ENCODE data around the gene USP36. TPM values are rescaled to one million over a fixed set of nuclear protein-coding genes. Genes with fewer than 3 reads are reported as not detected.

USP36 gene
- total and polyA plus RNA-seq, 2 donors, result 10.1 to 32.5 TPM

- DNase-seq (ENCODE audit: low read depth in 6 of 9, low spot score in 9 of 9), result no peak
- Histone ChIP-seq H3K4me3 (ENCODE audit: low read length in 2 of 2) (no peak overlapping the region), H3K36me3 (ENCODE audit: control insufficient read depth in 2 of 2, insufficient read depth in 2 of 2, low read length in 1 of 2) (peaks cover 51 to 57% of the 10 kb centered on the region in 2 donors), H3K4me1 (ENCODE audit: control insufficient read depth in 2 of 2, insufficient read depth in 2 of 2, low read length in 2 of 2) (peaks cover 5 to 18% of the 10 kb centered on the region in 2 donors), H3K27me3 (ENCODE audit: control insufficient read depth in 2 of 2, insufficient read depth in 1 of 2, low read length in 1 of 2) (no peaks in the 10 kb centered on the region), H3K27ac (ENCODE audit: low read depth in 1 of 2, low read length in 1 of 2) (no peak overlapping the region), H3K9me3 (ENCODE audit: control insufficient read depth in 2 of 2, insufficient read depth in 1 of 2, low read length in 1 of 2) (no peaks in the 10 kb centered on the region)
- 95% methylated on average over 5 of the region's 5 CpGs for WGBS
Observed at GRCh38 chr17:78836420-78837021, 4.1 kb downstream of the USP36 start.

GRCh38 chr17:78834571-78834970 lies 6.0 kb downstream of the USP36 start:
- DNase-seq (ENCODE audit: low read depth in 6 of 9, low spot score in 9 of 9), result no peak
- 98% methylated on average over 8 of the region's 8 CpGs for WGBS
- Histone ChIP-seq H3K36me3 (ENCODE audit: control insufficient read depth in 2 of 2, insufficient read depth in 2 of 2, low read length in 1 of 2) (peaks cover 67 to 73% of the 10 kb centered on the region in 2 donors), H3K4me3 (ENCODE audit: low read length in 2 of 2) (no peak overlapping the region), H3K27me3 (ENCODE audit: control insufficient read depth in 2 of 2, insufficient read depth in 1 of 2, low read length in 1 of 2) (no peaks in the 10 kb centered on the region), H3K9me3 (ENCODE audit: control insufficient read depth in 2 of 2, insufficient read depth in 1 of 2, low read length in 1 of 2) (no peaks in the 10 kb centered on the region), H3K27ac (ENCODE audit: low read depth in 1 of 2, low read length in 1 of 2) (no peak overlapping the region), H3K4me1 (ENCODE audit: control insufficient read depth in 2 of 2, insufficient read depth in 2 of 2, low read length in 2 of 2) (peaks cover 2 to 11% of the 10 kb centered on the region in 2 donors)

- no peak for DNase-seq (ENCODE audit: low read depth in 6 of 9, low spot score in 9 of 9)
- WGBS, result 97% methylated on average over 2 of the region's 2 CpGs
- Histone ChIP-seq H3K4me1 (ENCODE audit: control insufficient read depth in 2 of 2, insufficient read depth in 2 of 2, low read length in 2 of 2) (no peaks in the 10 kb centered on the region), H3K27ac (ENCODE audit: low read depth in 1 of 2, low read length in 1 of 2) (no peak overlapping the region), H3K4me3 (ENCODE audit: low read length in 2 of 2) (no peak overlapping the region), H3K36me3 (ENCODE audit: control insufficient read depth in 2 of 2, insufficient read depth in 2 of 2, low read length in 1 of 2) (peaks cover 82 to 87% of the 10 kb centered on the region in 2 donors), H3K27me3 (ENCODE audit: control insufficient read depth in 2 of 2, insufficient read depth in 1 of 2, low read length in 1 of 2) (no peaks in the 10 kb centered on the region), H3K9me3 (ENCODE audit: control insufficient read depth in 2 of 2, insufficient read depth in 1 of 2, low read length in 1 of 2) (no peaks in the 10 kb centered on the region)
Observed at GRCh38 chr17:78832541-78832810, 8.1 kb downstream of the USP36 start.

- 98% methylated on average over 15 of the region's 15 CpGs for WGBS
- Histone ChIP-seq H3K9me3 (ENCODE audit: control insufficient read depth in 2 of 2, insufficient read depth in 1 of 2, low read length in 1 of 2) (no peaks in the 10 kb centered on the region), H3K4me3 (ENCODE audit: low read length in 2 of 2) (no peak overlapping the region), H3K36me3 (ENCODE audit: control insufficient read depth in 2 of 2, insufficient read depth in 2 of 2, low read length in 1 of 2) (peaks cover 88% of the 10 kb centered on the region in 2 donors), H3K27ac (ENCODE audit: low read depth in 1 of 2, low read length in 1 of 2) (no peak overlapping the region), H3K4me1 (ENCODE audit: control insufficient read depth in 2 of 2, insufficient read depth in 2 of 2, low read length in 2 of 2) (no peaks in the 10 kb centered on the region), H3K27me3 (ENCODE audit: control insufficient read depth in 2 of 2, insufficient read depth in 1 of 2, low read length in 1 of 2) (no peaks in the 10 kb centered on the region)
- no peak for DNase-seq (ENCODE audit: low read depth in 6 of 9, low spot score in 9 of 9)
Observed at GRCh38 chr17:78831688-78832540, 8.7 kb downstream of the USP36 start.

GRCh38 chr17:78829477-78829876 lies 11.1 kb downstream of the USP36 start:
- Histone ChIP-seq H3K4me1 (ENCODE audit: control insufficient read depth in 2 of 2, insufficient read depth in 2 of 2, low read length in 2 of 2) (peaks cover 7 to 13% of the 10 kb centered on the region in 2 donors), H3K4me3 (ENCODE audit: low read length in 2 of 2) (no peak overlapping the region), H3K36me3 (ENCODE audit: control insufficient read depth in 2 of 2, insufficient read depth in 2 of 2, low read length in 1 of 2) (peaks cover 74 to 89% of the 10 kb centered on the region in 2 donors), H3K9me3 (ENCODE audit: control insufficient read depth in 2 of 2, insufficient read depth in 1 of 2, low read length in 1 of 2) (no peaks in the 10 kb centered on the region), H3K27ac (ENCODE audit: low read depth in 1 of 2, low read length in 1 of 2) (no peak overlapping the region), H3K27me3 (ENCODE audit: control insufficient read depth in 2 of 2, insufficient read depth in 1 of 2, low read length in 1 of 2) (no peaks in the 10 kb centered on the region)
- 98% methylated on average over 6 of the region's 6 CpGs for WGBS
- DNase-seq (ENCODE audit: low read depth in 6 of 9, low spot score in 9 of 9), result no peak

- H3K27ac ChIP-seq (ENCODE audit: low read depth in 1 of 2, low read length in 1 of 2), result no peak overlapping the region
- peaks cover 12 to 21% of the 10 kb centered on the region in 2 donors for H3K4me1 ChIP-seq (ENCODE audit: control insufficient read depth in 2 of 2, insufficient read depth in 2 of 2, low read length in 2 of 2)
- H3K9me3 ChIP-seq (ENCODE audit: control insufficient read depth in 2 of 2, insufficient read depth in 1 of 2, low read length in 1 of 2), result no peaks in the 10 kb centered on the region
- H3K4me3 ChIP-seq (ENCODE audit: low read length in 2 of 2), result no peak overlapping the region
- WGBS, result 97% methylated on average over 14 of the region's 14 CpGs
- H3K36me3 ChIP-seq (ENCODE audit: control insufficient read depth in 2 of 2, insufficient read depth in 2 of 2, low read length in 1 of 2), result peaks cover 71 to 89% of the 10 kb centered on the region in 2 donors
- no peak for DNase-seq (ENCODE audit: low read depth in 6 of 9, low spot score in 9 of 9)
- no peaks in the 10 kb centered on the region for H3K27me3 ChIP-seq (ENCODE audit: control insufficient read depth in 2 of 2, insufficient read depth in 1 of 2, low read length in 1 of 2)
Observed at GRCh38 chr17:78828470-78829185, 12.0 kb downstream of the USP36 start.

GRCh38 chr17:78826836-78827509 lies 13.6 kb downstream of the USP36 start:
- H3K27ac ChIP-seq (ENCODE audit: low read depth in 1 of 2, low read length in 1 of 2), result peak overlapping the region; percentile 11 to 21
- H3K27me3 ChIP-seq (ENCODE audit: control insufficient read depth in 2 of 2, insufficient read depth in 1 of 2, low read length in 1 of 2), result no peaks in the 10 kb centered on the region
- H3K36me3 ChIP-seq (ENCODE audit: control insufficient read depth in 2 of 2, insufficient read depth in 2 of 2, low read length in 1 of 2), result peaks cover 68 to 94% of the 10 kb centered on the region in 2 donors
- no peak overlapping the region for H3K4me3 ChIP-seq (ENCODE audit: low read length in 2 of 2)
- no peak for DNase-seq (ENCODE audit: low read depth in 6 of 9, low spot score in 9 of 9)
- 87% methylated on average over 21 of the region's 21 CpGs for WGBS
- peaks cover 12 to 25% of the 10 kb centered on the region in 2 donors for H3K4me1 ChIP-seq (ENCODE audit: control insufficient read depth in 2 of 2, insufficient read depth in 2 of 2, low read length in 2 of 2)
- no peaks in the 10 kb centered on the region for H3K9me3 ChIP-seq (ENCODE audit: control insufficient read depth in 2 of 2, insufficient read depth in 1 of 2, low read length in 1 of 2)

- DNase-seq (ENCODE audit: low read depth in 6 of 9, low spot score in 9 of 9), result no peak
- WGBS, result 94% methylated on average over 5 of the region's 5 CpGs
- Histone ChIP-seq H3K27me3 (ENCODE audit: control insufficient read depth in 2 of 2, insufficient read depth in 1 of 2, low read length in 1 of 2) (no peaks in the 10 kb centered on the region), H3K36me3 (ENCODE audit: control insufficient read depth in 2 of 2, insufficient read depth in 2 of 2, low read length in 1 of 2) (peaks cover 68 to 94% of the 10 kb centered on the region in 2 donors), H3K4me1 (ENCODE audit: control insufficient read depth in 2 of 2, insufficient read depth in 2 of 2, low read length in 2 of 2) (peaks cover 12 to 30% of the 10 kb centered on the region in 2 donors), H3K9me3 (ENCODE audit: control insufficient read depth in 2 of 2, insufficient read depth in 1 of 2, low read length in 1 of 2) (no peaks in the 10 kb centered on the region), H3K27ac (ENCODE audit: low read depth in 1 of 2, low read length in 1 of 2) (peak overlapping the region in 1 of 2 donors; percentile 21), H3K4me3 (ENCODE audit: low read length in 2 of 2) (no peak overlapping the region)
Observed at GRCh38 chr17:78826421-78826820, 14.2 kb downstream of the USP36 start.
